Loucy (cell line): ENCODE data around the gene MBD5.

ENCODE experiments used
- H2AFZ ChIP-seq: fragments of 200-600 bp; sonication (generic); 2 replicates; pipeline ENCODE4 v1.6.0; 2016; ENCODE audit warnings: antibody characterized with exemption, mild to moderate bottlenecking, low read length, moderate library complexity
- H3F3A ChIP-seq: fragments of 200-600 bp; 2 replicates; pipeline ENCODE4 v1.6.0; 2016; ENCODE audit warnings: antibody characterized with exemption, low read depth, mild to moderate bottlenecking
- H3K27me3 ChIP-seq: fragments of 200-600 bp; sonication (generic); 2 replicates; pipeline ENCODE4 v1.6.1; 2014; ENCODE audit warnings: low read length, mild to moderate bottlenecking; ENCODE audit not compliant: insufficient read depth, poor library complexity, severe bottlenecking
- H3K36me3 ChIP-seq: fragments of 200-600 bp; sonication (generic); 2 replicates; pipeline ENCODE4 v1.6.1; 2016; ENCODE audit warnings: low read length; ENCODE audit not compliant: insufficient read depth
- H3K4me1 ChIP-seq: fragments of 200-600 bp; sonication (generic); 2 replicates; pipeline ENCODE4 v1.5.1; 2014; ENCODE audit warnings: low read length, mild to moderate bottlenecking; ENCODE audit not compliant: insufficient read depth, poor library complexity, severe bottlenecking
- H3K4me2 ChIP-seq: fragments of 200-600 bp; sonication (generic); 2 replicates; pipeline ENCODE4 v1.6.0; 2014; ENCODE audit warnings: antibody characterized with exemption, low read length, low read depth, mild to moderate bottlenecking; ENCODE audit not compliant: poor library complexity, severe bottlenecking
- H3K4me3 ChIP-seq: fragments of 200-600 bp; sonication (generic); 2 replicates; pipeline ENCODE4 v1.5.1; 2014; ENCODE audit warnings: low read length, mild to moderate bottlenecking, mixed read lengths; ENCODE audit not compliant: poor library complexity, severe bottlenecking
- H3K79me2 ChIP-seq: fragments of 200-600 bp; sonication (generic); 2 replicates; pipeline ENCODE4 v1.6.1; 2014; ENCODE audit warnings: low read length; ENCODE audit not compliant: insufficient read depth
- H3K9ac ChIP-seq: fragments of 200-600 bp; sonication (generic); 2 replicates; pipeline ENCODE4 v1.6.0; 2014; ENCODE audit warnings: mild to moderate bottlenecking, low read depth, low read length, moderate library complexity; ENCODE audit not compliant: poor library complexity, severe bottlenecking
- H3K9me2 ChIP-seq: fragments of 200-600 bp; sonication (generic); replicated peaks from 2 replicates; pipeline ENCODE4 v1.6.1; 2016; ENCODE audit warnings: low read depth, low read length, mixed read lengths
- H3K9me3 ChIP-seq: fragments of 200-600 bp; sonication (generic); 2 replicates; pipeline ENCODE4 v1.6.1; 2014; ENCODE audit warnings: mild to moderate bottlenecking, antibody characterized with exemption, low read length, low read depth; ENCODE audit not compliant: insufficient read depth
- H4K20me1 ChIP-seq: fragments of 200-600 bp; sonication (generic); 2 replicates; pipeline ENCODE4 v1.6.0; 2014; ENCODE audit warnings: antibody characterized with exemption, low read length, mild to moderate bottlenecking; ENCODE audit not compliant: insufficient read depth, poor library complexity, severe bottlenecking
- EZH2phosphoT487 ChIP-seq: fragments of 200-600 bp; IDR thresholded peaks from 2 replicates; pipeline ENCODE4 v1.6.1; 2018; ENCODE audit warnings: antibody characterized with exemption, mild to moderate bottlenecking, moderate library complexity, borderline replicate concordance
- TF ChIP-seq, protein P1 (sequence below): fragments of 200-600 bp; sonication (generic); conservative IDR thresholded peaks from 2 replicates; pipeline ENCODE4 v1.5.1; 2014; ENCODE audit warnings: mild to moderate bottlenecking, antibody characterized with exemption, low read length

MBD5 gene

DNA sequence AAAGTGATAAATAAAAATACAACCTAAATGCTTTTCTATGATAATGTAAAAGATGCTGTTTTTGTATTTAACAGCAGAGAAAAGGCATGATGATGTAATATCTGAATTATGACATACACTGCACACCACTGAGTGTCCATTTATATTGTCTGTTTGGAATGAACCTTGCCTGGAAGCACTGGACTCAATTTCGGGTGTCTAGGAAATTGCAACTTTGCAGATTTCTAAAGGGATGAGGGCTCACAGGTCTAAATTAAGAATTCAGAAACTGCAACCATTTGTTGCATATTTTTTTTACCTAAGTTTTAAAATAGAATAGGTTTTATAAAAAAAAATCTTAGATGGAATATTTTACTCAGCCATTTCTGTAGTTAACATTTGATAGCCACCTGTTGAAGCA, 492.5 kb downstream of the MBD5 start:
- Histone ChIP-seq H3F3A (no peaks in the 10 kb centered on the region), H3K9me3 (no peaks in the 10 kb centered on the region), H3K4me2 (no peak overlapping the region), H3K36me3 (no peaks in the 10 kb centered on the region), H3K79me2 (no peaks in the 10 kb centered on the region), H2AFZ (no peak overlapping the region), H4K20me1 (no peaks in the 10 kb centered on the region), H3K4me1 (no peaks in the 10 kb centered on the region), H3K4me3 (no peak overlapping the region), H3K27me3 (no peaks in the 10 kb centered on the region), H3K9ac (no peak overlapping the region), H3K9me2 (no peaks in the 10 kb centered on the region)
- no peak for TF ChIP-seq EZH2phosphoT487

DNA sequence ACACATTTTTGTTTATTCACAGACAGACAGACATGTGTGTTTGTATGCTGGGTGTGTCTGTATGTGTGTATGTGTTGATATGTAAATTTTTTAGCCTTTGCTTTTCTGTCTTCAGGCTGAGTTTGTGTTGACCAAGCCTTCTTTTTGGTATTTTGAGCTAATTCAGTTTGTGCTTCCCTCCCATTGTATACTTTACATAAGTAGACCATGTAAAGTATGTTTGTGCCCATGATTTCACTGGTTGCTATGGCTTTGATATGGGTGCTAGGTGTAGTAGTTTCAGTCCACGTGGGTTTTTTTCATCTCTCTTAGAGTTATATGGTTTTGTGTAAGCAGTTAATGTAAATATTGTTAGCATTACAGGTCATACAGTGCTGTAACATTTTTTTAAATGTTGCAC, 494.2 kb downstream of the MBD5 start:
- H3K27me3 ChIP-seq, result no peaks in the 10 kb centered on the region
- H3K4me2 ChIP-seq, result no peak overlapping the region

DNA sequence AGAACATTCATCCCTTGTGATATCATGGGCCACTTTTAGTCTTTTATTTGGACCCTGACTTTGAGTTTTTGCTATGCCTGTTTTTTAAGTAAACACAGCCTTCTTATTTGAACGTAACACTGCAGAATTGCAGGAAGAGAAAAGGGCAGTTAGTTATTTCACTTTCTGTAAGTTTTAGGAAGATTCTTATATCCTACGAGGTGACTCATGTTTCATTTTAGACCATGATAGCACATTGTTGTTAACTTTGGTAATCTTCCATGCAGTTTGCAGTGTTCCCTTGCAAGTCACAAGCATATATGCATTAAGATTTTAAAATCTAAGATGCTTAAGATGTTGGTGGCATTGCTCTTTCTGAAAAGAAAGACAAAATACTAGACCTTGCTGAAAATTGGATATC, 495.1 kb downstream of the MBD5 start:
- no peak overlapping the region for H3K4me3 ChIP-seq
- no peaks in the 10 kb centered on the region for H3K79me2 ChIP-seq
- no peaks in the 10 kb centered on the region for H3F3A ChIP-seq
- H3K9me2 ChIP-seq, result no peaks in the 10 kb centered on the region
- no peaks in the 10 kb centered on the region for H3K36me3 ChIP-seq
- no peak overlapping the region for H3K9ac ChIP-seq
- no peak overlapping the region for H2AFZ ChIP-seq
- H3K9me3 ChIP-seq, result no peaks in the 10 kb centered on the region
- no peaks in the 10 kb centered on the region for H3K27me3 ChIP-seq
- no peaks in the 10 kb centered on the region for H4K20me1 ChIP-seq
- H3K4me2 ChIP-seq, result no peak overlapping the region
- TF ChIP-seq, protein P1, sequence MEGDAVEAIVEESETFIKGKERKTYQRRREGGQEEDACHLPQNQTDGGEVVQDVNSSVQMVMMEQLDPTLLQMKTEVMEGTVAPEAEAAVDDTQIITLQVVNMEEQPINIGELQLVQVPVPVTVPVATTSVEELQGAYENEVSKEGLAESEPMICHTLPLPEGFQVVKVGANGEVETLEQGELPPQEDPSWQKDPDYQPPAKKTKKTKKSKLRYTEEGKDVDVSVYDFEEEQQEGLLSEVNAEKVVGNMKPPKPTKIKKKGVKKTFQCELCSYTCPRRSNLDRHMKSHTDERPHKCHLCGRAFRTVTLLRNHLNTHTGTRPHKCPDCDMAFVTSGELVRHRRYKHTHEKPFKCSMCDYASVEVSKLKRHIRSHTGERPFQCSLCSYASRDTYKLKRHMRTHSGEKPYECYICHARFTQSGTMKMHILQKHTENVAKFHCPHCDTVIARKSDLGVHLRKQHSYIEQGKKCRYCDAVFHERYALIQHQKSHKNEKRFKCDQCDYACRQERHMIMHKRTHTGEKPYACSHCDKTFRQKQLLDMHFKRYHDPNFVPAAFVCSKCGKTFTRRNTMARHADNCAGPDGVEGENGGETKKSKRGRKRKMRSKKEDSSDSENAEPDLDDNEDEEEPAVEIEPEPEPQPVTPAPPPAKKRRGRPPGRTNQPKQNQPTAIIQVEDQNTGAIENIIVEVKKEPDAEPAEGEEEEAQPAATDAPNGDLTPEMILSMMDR, result no peak
- TF ChIP-seq EZH2phosphoT487, result no peak
- no peaks in the 10 kb centered on the region for H3K4me1 ChIP-seq

More for the DNA sequence above, 494.2 kb downstream of the MBD5 start:
- no peaks in the 10 kb centered on the region for H3K4me1 ChIP-seq
- H3K9me3 ChIP-seq, result no peaks in the 10 kb centered on the region
- no peaks in the 10 kb centered on the region for H4K20me1 ChIP-seq
- no peaks in the 10 kb centered on the region for H3F3A ChIP-seq
- no peaks in the 10 kb centered on the region for H3K9me2 ChIP-seq
- no peaks in the 10 kb centered on the region for H3K79me2 ChIP-seq
- H2AFZ ChIP-seq, result no peak overlapping the region
- no peaks in the 10 kb centered on the region for H3K36me3 ChIP-seq
- TF ChIP-seq, protein P1, result no peak
- TF ChIP-seq EZH2phosphoT487, result no peak
- H3K9ac ChIP-seq, result no peak overlapping the region
- H3K4me3 ChIP-seq, result no peak overlapping the region

DNA sequence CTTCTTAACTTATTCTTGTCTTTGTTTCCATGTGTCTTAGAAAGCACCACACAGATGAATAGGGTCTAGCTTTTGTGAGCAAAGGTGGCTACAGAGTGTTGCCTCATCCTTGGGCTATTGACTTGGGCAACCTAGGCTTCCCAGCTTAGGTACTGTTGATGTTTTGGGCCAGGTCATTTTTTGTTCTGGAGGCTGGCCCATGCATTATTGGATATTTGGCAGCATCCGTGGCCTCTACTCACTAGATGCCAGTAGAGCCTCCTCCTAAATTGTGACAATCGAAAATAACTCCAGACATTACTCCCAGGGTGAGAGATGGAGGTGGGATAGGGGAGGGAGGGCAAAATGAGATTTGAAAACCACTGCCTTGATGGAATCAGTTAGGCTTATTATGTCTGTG, 496.4 kb downstream of the MBD5 start:
- H2AFZ ChIP-seq, result no peak overlapping the region

More for the DNA sequence above, 496.4 kb downstream of the MBD5 start:
- no peak overlapping the region for H3K4me2 ChIP-seq
- no peaks in the 10 kb centered on the region for H3K79me2 ChIP-seq
- H3K9me2 ChIP-seq, result no peaks in the 10 kb centered on the region
- H3K4me3 ChIP-seq, result no peak overlapping the region
- H3K4me1 ChIP-seq, result no peaks in the 10 kb centered on the region
- H3K27me3 ChIP-seq, result no peaks in the 10 kb centered on the region
- no peak overlapping the region for H3K9ac ChIP-seq
- no peaks in the 10 kb centered on the region for H4K20me1 ChIP-seq
- H3K9me3 ChIP-seq, result no peaks in the 10 kb centered on the region
- no peak for TF ChIP-seq EZH2phosphoT487
- H3K36me3 ChIP-seq, result no peaks in the 10 kb centered on the region
- no peaks in the 10 kb centered on the region for H3F3A ChIP-seq
